ENCODE measurements around the gene PTPN13. TPM values are rescaled to one million over a fixed set of nuclear protein-coding genes. Genes with fewer than 3 reads are reported as not detected.

Gene PTPN13
- total RNA-seq, 1 experiment from 2014 or later: 12.1 TPM

DNA sequence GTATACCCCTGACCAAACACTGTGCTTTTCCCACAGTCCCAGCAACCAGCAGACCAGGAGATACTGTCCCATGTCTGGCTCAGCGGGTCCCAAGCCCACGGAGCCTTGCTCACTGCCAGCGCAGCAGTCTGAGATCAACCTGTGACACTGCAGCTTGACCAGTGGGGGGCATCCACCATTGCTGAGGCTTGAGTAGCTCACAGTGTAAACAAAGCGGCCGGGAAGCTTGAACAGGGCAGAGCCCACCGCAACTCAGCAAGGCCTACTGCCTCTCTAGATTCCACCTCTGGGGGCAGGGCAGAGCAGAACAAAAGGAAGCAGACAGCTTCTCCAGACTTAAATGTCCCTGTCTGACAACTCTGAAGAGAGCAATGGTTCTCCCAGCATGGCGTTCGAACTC lies 197.0 kb downstream of the PTPN13 start:
- no peaks in the 10 kb centered on the region for H3K4me1 ChIP-seq (ENCODE audit: insufficient read depth, low read length)
- ATAC-seq (no peak), DNase-seq (no peak)
- no peaks in the 10 kb centered on the region for H4K20me1 ChIP-seq (ENCODE audit: low read length)
- no peaks in the 10 kb centered on the region for H3K36me3 ChIP-seq (ENCODE audit: low read depth, low read length)
- no peak overlapping the region for H3K9ac ChIP-seq (ENCODE audit: low read length)
- no peak overlapping the region for H3K27ac ChIP-seq (ENCODE audit: low read length)
- no peaks in the 10 kb centered on the region for H3K79me2 ChIP-seq (ENCODE audit: low read length)
- no peaks in the 10 kb centered on the region for H3K9me3 ChIP-seq (ENCODE audit: low read length)
- H3F3A ChIP-seq (ENCODE audit: low read length, unreplicated experiment): no peaks in the 10 kb centered on the region
- intact Hi-C loops (cut with micrococcal nuclease): no loop called here
- no peaks in the 10 kb centered on the region for H3K27me3 ChIP-seq (ENCODE audit: low read length)
- ChIA-PET CTCF (no interaction called here), POLR2A (ENCODE audit: unreplicated experiment) (no interaction called here)
- H3K4me2 ChIP-seq (ENCODE audit: low read length): no peak overlapping the region
- TF ChIP-seq EZH2phosphoT487 (IDR thresholded peaks at IDR 0.05; ENCODE audit: borderline replicate concordance, low read length) (no peak), EZH2 (IDR thresholded peaks at IDR 0.05; ENCODE audit: low read length, unreplicated experiment) (no peak)
- TF ChIP-seq, protein P1, sequence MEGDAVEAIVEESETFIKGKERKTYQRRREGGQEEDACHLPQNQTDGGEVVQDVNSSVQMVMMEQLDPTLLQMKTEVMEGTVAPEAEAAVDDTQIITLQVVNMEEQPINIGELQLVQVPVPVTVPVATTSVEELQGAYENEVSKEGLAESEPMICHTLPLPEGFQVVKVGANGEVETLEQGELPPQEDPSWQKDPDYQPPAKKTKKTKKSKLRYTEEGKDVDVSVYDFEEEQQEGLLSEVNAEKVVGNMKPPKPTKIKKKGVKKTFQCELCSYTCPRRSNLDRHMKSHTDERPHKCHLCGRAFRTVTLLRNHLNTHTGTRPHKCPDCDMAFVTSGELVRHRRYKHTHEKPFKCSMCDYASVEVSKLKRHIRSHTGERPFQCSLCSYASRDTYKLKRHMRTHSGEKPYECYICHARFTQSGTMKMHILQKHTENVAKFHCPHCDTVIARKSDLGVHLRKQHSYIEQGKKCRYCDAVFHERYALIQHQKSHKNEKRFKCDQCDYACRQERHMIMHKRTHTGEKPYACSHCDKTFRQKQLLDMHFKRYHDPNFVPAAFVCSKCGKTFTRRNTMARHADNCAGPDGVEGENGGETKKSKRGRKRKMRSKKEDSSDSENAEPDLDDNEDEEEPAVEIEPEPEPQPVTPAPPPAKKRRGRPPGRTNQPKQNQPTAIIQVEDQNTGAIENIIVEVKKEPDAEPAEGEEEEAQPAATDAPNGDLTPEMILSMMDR (conservative IDR thresholded peaks at IDR 0.05; ENCODE audit: low read depth, low read length): no peak
- H3K4me3 ChIP-seq (ENCODE audit: low read length): no peak overlapping the region
- H2AFZ ChIP-seq (ENCODE audit: low read length): no peak overlapping the region
- no TSS peak for BruUV-seq (replicated peaks)
- no peaks in the 10 kb centered on the region for H3K9me2 ChIP-seq (replicated peaks; ENCODE audit: low read length)

DNA sequence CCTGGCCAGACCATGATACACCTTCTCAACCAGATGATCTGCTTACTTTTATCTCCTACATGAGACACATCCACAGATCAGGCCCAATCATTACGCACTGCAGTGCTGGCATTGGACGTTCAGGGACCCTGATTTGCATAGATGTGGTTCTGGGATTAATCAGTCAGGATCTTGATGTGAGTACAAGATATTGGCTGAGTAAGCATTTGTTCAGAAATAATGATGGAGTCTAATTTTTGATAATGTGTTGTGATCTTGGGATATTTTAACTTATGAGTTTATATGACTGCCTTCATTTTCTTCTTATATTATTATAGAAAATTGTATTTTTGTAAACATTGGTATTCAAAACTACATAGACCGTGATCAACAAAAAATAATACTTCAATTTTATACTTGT lies 215.7 kb downstream of the PTPN13 start:
- ATAC-seq: no peak
- Histone ChIP-seq H4K20me1 (ENCODE audit: low read length) (no peaks in the 10 kb centered on the region), H3K27me3 (ENCODE audit: low read length) (no peaks in the 10 kb centered on the region), H3K9me3 (ENCODE audit: low read length) (no peaks in the 10 kb centered on the region), H3K9ac (ENCODE audit: low read length) (no peak overlapping the region), H3K4me2 (ENCODE audit: low read length) (no peak overlapping the region), H3K36me3 (ENCODE audit: low read depth, low read length) (peaks cover 10% of the 10 kb centered on the region), H3K4me3 (ENCODE audit: low read length) (no peak overlapping the region), H2AFZ (ENCODE audit: low read length) (no peak overlapping the region), H3K79me2 (ENCODE audit: low read length) (no peaks in the 10 kb centered on the region), H3K4me1 (ENCODE audit: insufficient read depth, low read length) (no peaks in the 10 kb centered on the region), H3F3A (ENCODE audit: low read length, unreplicated experiment) (no peaks in the 10 kb centered on the region), H3K9me2 (replicated peaks; ENCODE audit: low read length) (no peaks in the 10 kb centered on the region), H3K27ac (ENCODE audit: low read length) (no peak overlapping the region)
- POLR2A ChIA-PET (ENCODE audit: unreplicated experiment): no interaction called here
- no peak for DNase-seq
- CTCF ChIA-PET: no interaction called here
- intact Hi-C loops (cut with micrococcal nuclease): no loop called here
- TF ChIP-seq EZH2phosphoT487 (IDR thresholded peaks at IDR 0.05; ENCODE audit: borderline replicate concordance, low read length): no peak
- BruUV-seq (replicated peaks): no TSS peak

DNA sequence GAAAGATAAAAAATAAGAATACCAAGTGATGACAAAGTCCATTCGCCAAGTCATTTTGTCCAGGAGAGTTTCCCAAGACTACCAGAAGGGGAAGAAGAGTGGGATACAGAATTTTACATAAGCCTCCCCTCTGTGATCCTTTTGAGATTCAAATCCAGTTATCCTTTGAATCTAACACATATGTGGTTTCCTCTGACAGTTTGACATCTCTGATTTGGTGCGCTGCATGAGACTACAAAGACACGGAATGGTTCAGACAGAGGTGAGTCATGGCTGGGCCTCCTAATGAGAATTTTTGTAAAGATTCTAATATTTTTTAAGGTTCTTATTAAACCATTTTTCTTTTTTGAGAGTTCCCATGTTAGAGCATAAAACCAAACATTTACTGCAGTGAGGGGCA lies 216.7 kb downstream of the PTPN13 start:
- intact Hi-C loops (cut with micrococcal nuclease): no loop called here
- Histone ChIP-seq H4K20me1 (ENCODE audit: low read length) (no peaks in the 10 kb centered on the region), H3K4me2 (ENCODE audit: low read length) (no peak overlapping the region), H3K9me3 (ENCODE audit: low read length) (no peaks in the 10 kb centered on the region), H3K27ac (ENCODE audit: low read length) (no peak overlapping the region), H3K9ac (ENCODE audit: low read length) (no peak overlapping the region), H3K36me3 (ENCODE audit: low read depth, low read length) (peaks cover 19% of the 10 kb centered on the region), H3K4me1 (ENCODE audit: insufficient read depth, low read length) (no peaks in the 10 kb centered on the region), H3K9me2 (replicated peaks; ENCODE audit: low read length) (no peaks in the 10 kb centered on the region), H2AFZ (ENCODE audit: low read length) (no peak overlapping the region), H3F3A (ENCODE audit: low read length, unreplicated experiment) (no peaks in the 10 kb centered on the region), H3K79me2 (ENCODE audit: low read length) (no peaks in the 10 kb centered on the region), H3K4me3 (ENCODE audit: low read length) (no peak overlapping the region), H3K27me3 (ENCODE audit: low read length) (no peaks in the 10 kb centered on the region)
- TF ChIP-seq EZH2phosphoT487 (IDR thresholded peaks at IDR 0.05; ENCODE audit: borderline replicate concordance, low read length): no peak
- TF ChIP-seq EZH2 (IDR thresholded peaks at IDR 0.05; ENCODE audit: low read length, unreplicated experiment): no peak
- TF ChIP-seq, protein P1 (conservative IDR thresholded peaks at IDR 0.05; ENCODE audit: low read depth, low read length): no peak
- DNase-seq: no peak
- BruUV-seq (replicated peaks): no TSS peak
- no peak for ATAC-seq
- ChIA-PET POLR2A (ENCODE audit: unreplicated experiment) (no interaction called here), CTCF (no interaction called here)
